KG1 (cell line): ENCODE measurements around the gene PSMF1.
"Not testable (repeated sequence)": the region's sequence is repeated elsewhere in the genome, so short reads cannot be mapped to it uniquely, and the experiment has no call there.

Experiments used
- DNase-seq: peaks from one replicate; lab custom pipeline; 2025; lab: John Stamatoyannopoulos, UW

Gene PSMF1

GRCh38 chr20:1215386-1216170 is 97.2 kb downstream of the PSMF1 start:
- no peak for DNase-seq

DNA sequence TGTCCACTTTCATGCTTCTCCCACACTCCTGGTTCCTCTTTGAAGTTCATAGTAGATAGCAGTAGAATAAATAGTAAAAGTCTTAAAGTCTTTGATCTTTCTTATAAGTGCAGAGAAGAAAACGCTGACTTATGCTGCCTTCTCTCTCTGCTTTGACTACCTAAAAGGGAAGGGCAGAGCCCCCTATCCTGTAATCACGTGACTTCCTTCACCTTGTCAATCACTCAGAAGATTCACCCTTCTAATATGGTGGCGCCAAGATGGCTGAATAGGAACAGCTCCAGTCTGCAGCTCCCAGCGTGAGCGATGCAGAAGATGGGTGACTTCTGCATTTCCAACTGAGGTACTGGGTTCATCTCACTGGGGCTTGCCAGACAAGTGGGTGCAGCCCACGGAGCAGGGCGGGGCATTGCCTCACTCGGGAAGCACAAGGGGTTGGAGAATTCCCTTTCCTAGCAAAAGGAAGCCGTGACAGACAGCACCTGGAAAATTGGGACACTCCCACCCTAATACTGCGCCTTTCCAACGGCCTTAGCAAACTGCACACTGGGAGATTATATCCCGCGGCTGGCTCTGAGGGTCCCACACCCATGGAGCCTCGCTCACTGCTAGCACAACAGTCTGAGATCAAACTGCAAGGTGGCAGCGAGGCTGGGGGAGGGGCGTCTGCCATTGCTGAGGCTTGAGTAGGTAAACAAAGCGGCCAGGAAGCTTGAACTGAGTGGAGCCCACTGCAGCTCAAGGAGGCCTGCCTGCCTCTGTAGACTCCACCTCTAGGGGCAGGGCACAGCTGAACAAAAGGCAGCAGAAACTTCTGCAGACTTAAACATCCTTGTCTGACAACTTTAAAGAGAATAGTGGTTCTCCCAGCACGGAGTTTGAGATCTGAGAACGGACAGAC is 98.4 kb downstream of the PSMF1 start:
- not testable (repeated sequence) for DNase-seq
